ENCODE results near the gene GTF3C1. TPM values are rescaled to one million over a fixed set of nuclear protein-coding genes. Genes with fewer than 3 reads are reported as not detected.
"Not testable (repeated sequence)": the region's sequence is repeated elsewhere in the genome, so short reads cannot be mapped to it uniquely, and the experiment has no call there.

GTF3C1 gene
- total and polyA plus RNA-seq, 8 donors, result 22.3 to 227 (median 61.0) TPM

- TF ChIP-seq CTCF (IDR thresholded peaks at IDR 0.05) (no peak), EP300 (IDR thresholded peaks at IDR 0.05) (no peak), POLR2AphosphoS5 (IDR thresholded peaks at IDR 0.05) (no peak), POLR2A (IDR thresholded peaks at IDR 0.05) (no peak)
- no peaks in the 10 kb centered on the region for H3K27me3 ChIP-seq
- H3K4me3 ChIP-seq, result no peak overlapping the region
- 76 to 87% (median 80%) methylated on average over 10 to 20 of the region's 20 CpGs for WGBS, 5 donors
- peak overlapping the region in 2 of 5 donors; percentile 15 to 43 for H3K27ac ChIP-seq
- H3K9me3 ChIP-seq, result no peaks in the 10 kb centered on the region
- intact Hi-C loops (cut with DNase I; ENCODE audit: low total_unique reads), result no loop called here
- peaks cover 0 to 30% (median 8%) of the 10 kb centered on the region in 4 donors for H3K4me1 ChIP-seq
- peaks cover 48 to 74% (median 70%) of the 10 kb centered on the region in 4 donors for H3K36me3 ChIP-seq
- no peak for DNase-seq
Measured at GRCh38 chr16:27460663-27461482, 88.8 kb downstream of the GTF3C1 start.

GRCh38 chr16:27460213-27460612, 89.5 kb downstream of the GTF3C1 start:
- TF ChIP-seq POLR2AphosphoS5 (IDR thresholded peaks at IDR 0.05) (no peak), CTCF (IDR thresholded peaks at IDR 0.05) (no peak), POLR2A (IDR thresholded peaks at IDR 0.05) (no peak), EP300 (IDR thresholded peaks at IDR 0.05) (no peak)
- intact Hi-C loops (cut with DNase I; ENCODE audit: low total_unique reads), result no loop called here
- Histone ChIP-seq H3K27ac (peak overlapping the region in 1 of 5 donors; percentile 43), H3K4me3 (no peak overlapping the region), H3K4me1 (peaks cover 0 to 30% (median 8%) of the 10 kb centered on the region in 4 donors), H3K9me3 (no peaks in the 10 kb centered on the region), H3K27me3 (no peaks in the 10 kb centered on the region), H3K36me3 (peaks cover 42 to 68% (median 63%) of the 10 kb centered on the region in 4 donors)
- no peak for DNase-seq
- 71 to 84% (median 75%) methylated on average over 4 of the region's 4 CpGs for WGBS, 5 donors

GRCh38 chr16:27458987-27459688, 90.6 kb downstream of the GTF3C1 start:
- 81 to 89% (median 86%) methylated on average over 5 of the region's 5 CpGs for WGBS, 5 donors
- no peaks in the 10 kb centered on the region for H3K9me3 ChIP-seq
- H3K36me3 ChIP-seq, result peaks cover 31 to 57% (median 52%) of the 10 kb centered on the region in 4 donors
- H3K4me3 ChIP-seq, result no peak overlapping the region
- DNase-seq, result no peak
- H3K27ac ChIP-seq, result no peak overlapping the region
- no peaks in the 10 kb centered on the region for H3K27me3 ChIP-seq
- no peak for TF ChIP-seq POLR2A (IDR thresholded peaks at IDR 0.05)
- TF ChIP-seq CTCF (IDR thresholded peaks at IDR 0.05), result no peak
- TF ChIP-seq EP300 (IDR thresholded peaks at IDR 0.05), result no peak
- TF ChIP-seq POLR2AphosphoS5 (IDR thresholded peaks at IDR 0.05), result no peak
- H3K4me1 ChIP-seq, result peaks cover 0 to 30% (median 8%) of the 10 kb centered on the region in 4 donors
- intact Hi-C loops (cut with DNase I; ENCODE audit: low total_unique reads), result loop anchor here (10.0 kb wide), 2 partner anchors 84 to 284 kb away; no protein-coding TSS in a partner anchor

- WGBS, 5 donors, result 42 to 59% (median 49%) methylated on average over 5 of the region's 5 CpGs
Measured at GRCh38 chr16:27458258-27458657, 91.5 kb downstream of the GTF3C1 start.

GRCh38 chr16:27457605-27457900, 92.2 kb downstream of the GTF3C1 start:
- DNase-seq, H3K27ac ChIP-seq, H3K9me3 ChIP-seq, H3K4me3 ChIP-seq, H3K27me3 ChIP-seq: not testable (repeated sequence)
- intact Hi-C loops (cut with DNase I; ENCODE audit: low total_unique reads), result loop anchor here (10.0 kb wide), 2 partner anchors 83 to 283 kb away; no protein-coding TSS in a partner anchor
- Histone ChIP-seq H3K36me3 (peaks cover 17 to 41% (median 36%) of the 10 kb centered on the region in 4 donors), H3K4me1 (peaks cover 0 to 30% (median 8%) of the 10 kb centered on the region in 4 donors)
- 85 to 94% (median 91%) methylated on average over 17 of the region's 17 CpGs for WGBS, 5 donors

More at GRCh38 chr16:27458258-27458657, 91.5 kb downstream of the GTF3C1 start:
- peaks cover 22 to 48% (median 43%) of the 10 kb centered on the region in 4 donors for H3K36me3 ChIP-seq
- no peak overlapping the region for H3K4me3 ChIP-seq
- H3K9me3 ChIP-seq, result no peaks in the 10 kb centered on the region
- H3K27ac ChIP-seq, result no peak overlapping the region
- no peaks in the 10 kb centered on the region for H3K27me3 ChIP-seq
- H3K4me1 ChIP-seq, result peaks cover 0 to 30% (median 8%) of the 10 kb centered on the region in 4 donors
- intact Hi-C loops (cut with DNase I; ENCODE audit: low total_unique reads), result loop anchor here (10.0 kb wide), 2 partner anchors 83 to 283 kb away; no protein-coding TSS in a partner anchor
- TF ChIP-seq POLR2AphosphoS5 (IDR thresholded peaks at IDR 0.05) (no peak), CTCF (IDR thresholded peaks at IDR 0.05) (no peak), EP300 (IDR thresholded peaks at IDR 0.05) (no peak), POLR2A (IDR thresholded peaks at IDR 0.05) (no peak)
- DNase-seq, result peak in 1 of 2 donors; percentile 51
